ENCODE data around the gene LAMTOR5. TPM values are rescaled to one million over a fixed set of nuclear protein-coding genes. Genes with fewer than 3 reads are reported as not detected.
A peak's percentile ranks its signal among the peaks of the same experiment; 100 is the strongest.

The LAMTOR5 gene
- total and polyA plus RNA-seq, 2 of the 13 experiments (the other 11 are each of a cell fraction or from before 2014, with no cell fraction given): 96.7 to 400 TPM

DNA sequence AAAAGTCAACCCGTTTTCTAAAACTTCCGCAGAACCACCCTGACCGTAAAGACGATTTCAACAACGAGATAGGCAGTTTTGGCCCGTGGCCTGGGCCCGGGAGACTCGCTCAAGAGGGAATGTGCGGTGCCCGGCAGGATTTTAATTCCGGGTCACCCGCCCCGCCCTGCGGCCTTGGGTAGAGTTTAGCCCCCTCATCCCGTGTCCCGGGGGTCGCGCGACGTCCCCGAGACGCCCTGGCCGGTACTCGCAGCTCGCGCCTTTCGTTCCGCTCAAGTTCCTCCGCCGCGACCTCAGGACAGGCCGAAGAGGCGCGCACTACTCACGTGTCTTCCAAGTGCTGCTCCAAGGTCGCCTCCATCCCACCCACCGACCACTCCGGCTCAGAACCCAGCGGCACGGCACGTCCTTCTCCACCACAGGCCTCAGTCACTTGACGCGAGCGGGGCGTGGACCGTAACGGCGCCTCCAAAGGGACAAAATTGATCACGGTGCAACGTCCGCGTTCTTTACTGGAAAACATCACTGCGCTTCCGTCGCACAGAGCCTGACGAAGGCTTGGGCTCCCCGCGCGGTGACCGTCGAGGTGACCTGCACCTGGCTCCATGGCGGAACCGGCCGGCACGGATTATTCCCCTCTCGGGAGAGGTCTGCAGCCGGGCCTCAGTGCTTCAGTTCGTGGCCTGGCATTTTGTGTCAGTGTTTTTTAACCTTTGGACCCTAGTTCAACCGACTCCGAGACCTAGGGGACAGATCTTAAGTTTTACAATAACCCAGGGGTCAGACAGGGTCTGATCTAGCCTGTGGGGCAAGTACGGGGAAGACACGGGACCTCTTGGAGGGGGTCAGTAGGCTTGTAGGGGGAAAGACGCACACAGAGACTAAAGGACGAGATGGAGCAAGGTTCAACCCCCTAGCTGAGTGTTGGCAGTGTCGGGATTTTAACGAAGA, at the start of gene LAMTOR5 (continued):
- TF ChIP-seq, protein P1, sequence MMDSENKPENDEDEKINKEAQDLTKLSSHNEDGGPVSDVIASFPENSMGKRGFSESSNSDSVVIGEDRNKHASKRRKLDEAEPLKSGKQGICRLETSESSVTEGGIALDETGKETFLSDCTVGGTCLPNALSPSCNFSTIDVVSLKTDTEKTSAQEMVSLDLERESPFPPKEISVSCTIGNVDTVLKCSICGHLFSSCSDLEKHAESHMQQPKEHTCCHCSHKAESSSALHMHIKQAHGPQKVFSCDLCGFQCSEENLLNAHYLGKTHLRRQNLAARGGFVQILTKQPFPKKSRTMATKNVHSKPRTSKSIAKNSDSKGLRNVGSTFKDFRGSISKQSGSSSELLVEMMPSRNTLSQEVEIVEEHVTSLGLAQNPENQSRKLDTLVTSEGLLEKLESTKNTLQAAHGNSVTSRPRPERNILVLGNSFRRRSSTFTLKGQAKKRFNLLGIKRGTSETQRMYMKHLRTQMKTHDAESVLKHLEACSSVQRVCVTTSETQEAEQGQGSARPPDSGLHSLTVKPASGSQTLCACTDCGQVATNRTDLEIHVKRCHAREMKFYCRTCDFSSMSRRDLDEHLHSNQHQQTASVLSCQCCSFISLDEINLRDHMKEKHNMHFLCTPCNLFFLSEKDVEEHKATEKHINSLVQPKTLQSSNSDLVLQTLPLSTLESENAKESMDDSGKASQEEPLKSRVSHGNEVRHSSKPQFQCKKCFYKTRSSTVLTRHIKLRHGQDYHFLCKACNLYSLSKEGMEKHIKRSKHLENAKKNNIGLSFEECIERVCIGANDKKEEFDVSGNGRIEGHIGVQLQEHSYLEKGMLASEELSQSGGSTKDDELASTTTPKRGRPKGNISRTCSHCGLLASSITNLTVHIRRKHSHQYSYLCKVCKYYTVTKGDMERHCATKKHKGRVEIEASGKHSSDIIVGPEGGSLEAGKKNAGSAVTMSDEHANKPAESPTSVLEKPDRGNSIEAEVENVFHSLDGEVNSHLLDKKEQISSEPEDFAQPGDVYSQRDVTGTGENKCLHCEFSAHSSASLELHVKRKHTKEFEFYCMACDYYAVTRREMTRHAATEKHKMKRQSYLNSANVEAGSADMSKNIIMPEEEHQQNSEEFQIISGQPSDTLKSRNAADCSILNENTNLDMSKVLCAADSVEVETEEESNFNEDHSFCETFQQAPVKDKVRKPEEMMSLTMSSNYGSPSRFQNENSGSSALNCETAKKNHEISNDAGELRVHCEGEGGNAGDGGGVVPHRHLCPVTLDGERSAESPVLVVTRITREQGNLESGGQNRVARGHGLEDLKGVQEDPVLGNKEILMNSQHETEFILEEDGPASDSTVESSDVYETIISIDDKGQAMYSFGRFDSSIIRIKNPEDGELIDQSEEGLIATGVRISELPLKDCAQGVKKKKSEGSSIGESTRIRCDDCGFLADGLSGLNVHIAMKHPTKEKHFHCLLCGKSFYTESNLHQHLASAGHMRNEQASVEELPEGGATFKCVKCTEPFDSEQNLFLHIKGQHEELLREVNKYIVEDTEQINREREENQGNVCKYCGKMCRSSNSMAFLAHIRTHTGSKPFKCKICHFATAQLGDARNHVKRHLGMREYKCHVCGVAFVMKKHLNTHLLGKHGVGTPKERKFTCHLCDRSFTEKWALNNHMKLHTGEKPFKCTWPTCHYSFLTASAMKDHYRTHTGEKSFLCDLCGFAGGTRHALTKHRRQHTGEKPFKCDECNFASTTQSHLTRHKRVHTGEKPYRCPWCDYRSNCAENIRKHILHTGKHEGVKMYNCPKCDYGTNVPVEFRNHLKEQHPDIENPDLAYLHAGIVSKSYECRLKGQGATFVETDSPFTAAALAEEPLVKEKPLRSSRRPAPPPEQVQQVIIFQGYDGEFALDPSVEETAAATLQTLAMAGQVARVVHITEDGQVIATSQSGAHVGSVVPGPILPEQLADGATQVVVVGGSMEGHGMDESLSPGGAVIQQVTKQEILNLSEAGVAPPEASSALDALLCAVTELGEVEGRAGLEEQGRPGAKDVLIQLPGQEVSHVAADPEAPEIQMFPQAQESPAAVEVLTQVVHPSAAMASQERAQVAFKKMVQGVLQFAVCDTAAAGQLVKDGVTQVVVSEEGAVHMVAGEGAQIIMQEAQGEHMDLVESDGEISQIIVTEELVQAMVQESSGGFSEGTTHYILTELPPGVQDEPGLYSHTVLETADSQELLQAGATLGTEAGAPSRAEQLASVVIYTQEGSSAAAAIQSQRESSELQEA (CRISPR knock-in tag; IDR thresholded peaks at IDR 0.05; ENCODE audit: not compliant biosample characterization): peak; percentile 70
- TF ChIP-seq MZF1 (CRISPR knock-in tag; IDR thresholded peaks at IDR 0.05; ENCODE audit: borderline replicate concordance) (0 out of 2 replicates have a peak, but pooled peaks have one; percentile 54), ZNF292 (CRISPR knock-in tag; IDR thresholded peaks at IDR 0.05; ENCODE audit: borderline replicate concordance, low read depth) (no peak; the same call in 1 of the 2 replicates), CHD2 (IDR thresholded peaks at IDR 0.05; ENCODE audit: low read depth, low read length) (no peak; the same call in 1 of the 2 replicates), MBD4 (IDR thresholded peaks at IDR 0.05; ENCODE audit: borderline replicate concordance, low read length) (no peak), RAD21 (CRISPR knock-in tag; IDR thresholded peaks at IDR 0.05) (no peak), SRY (CRISPR knock-in tag; IDR thresholded peaks at IDR 0.05) (peak; percentile 92), KMT2A (CRISPR knock-in tag; IDR thresholded peaks at IDR 0.05) (peak; percentile 94), KAT7 (CRISPR knock-in tag; IDR thresholded peaks at IDR 0.05; ENCODE audit: borderline replicate concordance) (peak; percentile 93), ZBTB7B (CRISPR knock-in tag; IDR thresholded peaks at IDR 0.05) (peak; percentile 94)
- TF ChIP-seq, protein P2, sequence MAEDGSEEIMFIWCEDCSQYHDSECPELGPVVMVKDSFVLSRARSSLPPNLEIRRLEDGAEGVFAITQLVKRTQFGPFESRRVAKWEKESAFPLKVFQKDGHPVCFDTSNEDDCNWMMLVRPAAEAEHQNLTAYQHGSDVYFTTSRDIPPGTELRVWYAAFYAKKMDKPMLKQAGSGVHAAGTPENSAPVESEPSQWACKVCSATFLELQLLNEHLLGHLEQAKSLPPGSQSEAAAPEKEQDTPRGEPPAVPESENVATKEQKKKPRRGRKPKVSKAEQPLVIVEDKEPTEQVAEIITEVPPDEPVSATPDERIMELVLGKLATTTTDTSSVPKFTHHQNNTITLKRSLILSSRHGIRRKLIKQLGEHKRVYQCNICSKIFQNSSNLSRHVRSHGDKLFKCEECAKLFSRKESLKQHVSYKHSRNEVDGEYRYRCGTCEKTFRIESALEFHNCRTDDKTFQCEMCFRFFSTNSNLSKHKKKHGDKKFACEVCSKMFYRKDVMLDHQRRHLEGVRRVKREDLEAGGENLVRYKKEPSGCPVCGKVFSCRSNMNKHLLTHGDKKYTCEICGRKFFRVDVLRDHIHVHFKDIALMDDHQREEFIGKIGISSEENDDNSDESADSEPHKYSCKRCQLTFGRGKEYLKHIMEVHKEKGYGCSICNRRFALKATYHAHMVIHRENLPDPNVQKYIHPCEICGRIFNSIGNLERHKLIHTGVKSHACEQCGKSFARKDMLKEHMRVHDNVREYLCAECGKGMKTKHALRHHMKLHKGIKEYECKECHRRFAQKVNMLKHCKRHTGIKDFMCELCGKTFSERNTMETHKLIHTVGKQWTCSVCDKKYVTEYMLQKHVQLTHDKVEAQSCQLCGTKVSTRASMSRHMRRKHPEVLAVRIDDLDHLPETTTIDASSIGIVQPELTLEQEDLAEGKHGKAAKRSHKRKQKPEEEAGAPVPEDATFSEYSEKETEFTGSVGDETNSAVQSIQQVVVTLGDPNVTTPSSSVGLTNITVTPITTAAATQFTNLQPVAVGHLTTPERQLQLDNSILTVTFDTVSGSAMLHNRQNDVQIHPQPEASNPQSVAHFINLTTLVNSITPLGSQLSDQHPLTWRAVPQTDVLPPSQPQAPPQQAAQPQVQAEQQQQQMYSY (CRISPR knock-in tag; IDR thresholded peaks at IDR 0.05): no peak
- TF ChIP-seq, protein P3, sequence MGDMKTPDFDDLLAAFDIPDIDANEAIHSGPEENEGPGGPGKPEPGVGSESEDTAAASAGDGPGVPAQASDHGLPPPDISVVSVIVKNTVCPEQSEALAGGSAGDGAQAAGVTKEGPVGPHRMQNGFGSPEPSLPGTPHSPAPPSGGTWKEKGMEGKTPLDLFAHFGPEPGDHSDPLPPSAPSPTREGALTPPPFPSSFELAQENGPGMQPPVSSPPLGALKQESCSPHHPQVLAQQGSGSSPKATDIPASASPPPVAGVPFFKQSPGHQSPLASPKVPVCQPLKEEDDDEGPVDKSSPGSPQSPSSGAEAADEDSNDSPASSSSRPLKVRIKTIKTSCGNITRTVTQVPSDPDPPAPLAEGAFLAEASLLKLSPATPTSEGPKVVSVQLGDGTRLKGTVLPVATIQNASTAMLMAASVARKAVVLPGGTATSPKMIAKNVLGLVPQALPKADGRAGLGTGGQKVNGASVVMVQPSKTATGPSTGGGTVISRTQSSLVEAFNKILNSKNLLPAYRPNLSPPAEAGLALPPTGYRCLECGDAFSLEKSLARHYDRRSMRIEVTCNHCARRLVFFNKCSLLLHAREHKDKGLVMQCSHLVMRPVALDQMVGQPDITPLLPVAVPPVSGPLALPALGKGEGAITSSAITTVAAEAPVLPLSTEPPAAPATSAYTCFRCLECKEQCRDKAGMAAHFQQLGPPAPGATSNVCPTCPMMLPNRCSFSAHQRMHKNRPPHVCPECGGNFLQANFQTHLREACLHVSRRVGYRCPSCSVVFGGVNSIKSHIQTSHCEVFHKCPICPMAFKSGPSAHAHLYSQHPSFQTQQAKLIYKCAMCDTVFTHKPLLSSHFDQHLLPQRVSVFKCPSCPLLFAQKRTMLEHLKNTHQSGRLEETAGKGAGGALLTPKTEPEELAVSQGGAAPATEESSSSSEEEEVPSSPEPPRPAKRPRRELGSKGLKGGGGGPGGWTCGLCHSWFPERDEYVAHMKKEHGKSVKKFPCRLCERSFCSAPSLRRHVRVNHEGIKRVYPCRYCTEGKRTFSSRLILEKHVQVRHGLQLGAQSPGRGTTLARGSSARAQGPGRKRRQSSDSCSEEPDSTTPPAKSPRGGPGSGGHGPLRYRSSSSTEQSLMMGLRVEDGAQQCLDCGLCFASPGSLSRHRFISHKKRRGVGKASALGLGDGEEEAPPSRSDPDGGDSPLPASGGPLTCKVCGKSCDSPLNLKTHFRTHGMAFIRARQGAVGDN (CRISPR knock-in tag; IDR thresholded peaks at IDR 0.05): peak; percentile 99

Data from HepG2 (cell line).